Esophagus squamous epithelium (tissue), 4 donors: ENCODE results near the gene CPE.

Experiments used
- POLR2A ChIP-seq, 4 donors: fragments of 450-650 bp; IDR thresholded peaks; one replicate each; pipeline ENCODE4 v1.6.1; 2017; ENCODE audit warnings: antibody characterized with exemption in 4 of 4, mild to moderate bottlenecking in 4 of 4, moderate library complexity in 3 of 4
- TF ChIP-seq, protein P1 (sequence below), 6 experiments: fragments of 450-650 bp in 4 of 6; fragments of 200-600 bp in 2 of 6; sonication (generic) in 2 of 6; IDR thresholded peaks; one replicate each; pipeline ENCODE4 v1.5.1; 2016 to 2019; ENCODE audit warnings: antibody characterized with exemption in 6 of 6, mild to moderate bottlenecking in 4 of 6, moderate library complexity in 4 of 6

DNA sequence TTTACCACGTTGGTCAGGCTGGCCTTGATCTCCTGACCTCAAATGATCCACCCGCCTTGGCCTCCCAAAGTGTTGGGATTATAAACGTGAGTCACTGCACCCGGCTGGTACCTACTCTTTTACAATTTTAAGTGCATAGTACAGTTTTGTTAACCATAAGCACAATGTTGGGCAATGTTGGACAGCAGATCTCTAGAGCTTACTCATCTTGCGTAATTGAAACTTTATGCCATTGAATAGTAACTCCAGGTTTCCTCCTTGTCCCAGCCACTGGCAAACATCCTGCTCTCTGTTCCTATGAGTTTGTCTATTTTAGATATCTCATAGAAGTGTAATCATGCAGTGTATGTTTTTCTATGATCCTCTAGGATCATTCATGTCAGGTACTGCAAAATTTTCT lies 9.3 kb upstream of the CPE start:
- TF ChIP-seq, protein P1, sequence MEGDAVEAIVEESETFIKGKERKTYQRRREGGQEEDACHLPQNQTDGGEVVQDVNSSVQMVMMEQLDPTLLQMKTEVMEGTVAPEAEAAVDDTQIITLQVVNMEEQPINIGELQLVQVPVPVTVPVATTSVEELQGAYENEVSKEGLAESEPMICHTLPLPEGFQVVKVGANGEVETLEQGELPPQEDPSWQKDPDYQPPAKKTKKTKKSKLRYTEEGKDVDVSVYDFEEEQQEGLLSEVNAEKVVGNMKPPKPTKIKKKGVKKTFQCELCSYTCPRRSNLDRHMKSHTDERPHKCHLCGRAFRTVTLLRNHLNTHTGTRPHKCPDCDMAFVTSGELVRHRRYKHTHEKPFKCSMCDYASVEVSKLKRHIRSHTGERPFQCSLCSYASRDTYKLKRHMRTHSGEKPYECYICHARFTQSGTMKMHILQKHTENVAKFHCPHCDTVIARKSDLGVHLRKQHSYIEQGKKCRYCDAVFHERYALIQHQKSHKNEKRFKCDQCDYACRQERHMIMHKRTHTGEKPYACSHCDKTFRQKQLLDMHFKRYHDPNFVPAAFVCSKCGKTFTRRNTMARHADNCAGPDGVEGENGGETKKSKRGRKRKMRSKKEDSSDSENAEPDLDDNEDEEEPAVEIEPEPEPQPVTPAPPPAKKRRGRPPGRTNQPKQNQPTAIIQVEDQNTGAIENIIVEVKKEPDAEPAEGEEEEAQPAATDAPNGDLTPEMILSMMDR (IDR thresholded peaks at IDR 0.05): no peak
- TF ChIP-seq POLR2A (IDR thresholded peaks at IDR 0.05): no peak
